Left lung (tissue), 10 donors: ENCODE data around the gene LNX2. TPM values are rescaled to one million over a fixed set of nuclear protein-coding genes. Genes with fewer than 3 reads are reported as not detected.

Experiments used
- ATAC-seq: fragments of 200-7000 bp; cut with Tn5 transposase; one replicate; pipeline ENCODE4 v1.9.1; 2020; ENCODE audit warnings: moderate library complexity
- DNase-seq, 4 donors: peaks; one replicate each; pipeline ENCODE4 v3.0.0-alpha.2; 2013 to 2020
- H3K27ac ChIP-seq, 2 donors: fragments of 200-600 bp; sonication (generic) in 1 of 2; one replicate each; pipeline versions ENCODE4 v1.5.0 to v1.8.0; 2020 to 2021
- H3K27me3 ChIP-seq, 2 donors: fragments of 200-600 bp; sonication (generic) in 1 of 2; one replicate each; pipeline versions ENCODE4 v1.5.0 to v1.8.0; 2020 to 2021
- H3K36me3 ChIP-seq, 2 donors: fragments of 200-600 bp; sonication (generic) in 1 of 2; one replicate each; pipeline versions ENCODE4 v1.5.0 to v1.8.0; 2020 to 2021
- H3K4me1 ChIP-seq, 2 donors: fragments of 200-600 bp; one replicate each; pipeline ENCODE4 v1.8.0; 2021
- H3K4me3 ChIP-seq, 2 donors: fragments of 200-600 bp; sonication (generic) in 1 of 2; one replicate each; pipeline versions ENCODE4 v1.5.0 to v1.8.0; 2020 to 2021; ENCODE audit warnings: mild to moderate bottlenecking in 1 of 2
- H3K9me3 ChIP-seq, 2 donors: fragments of 200-600 bp; sonication (generic) in 1 of 2; one replicate each; pipeline versions ENCODE4 v1.5.0 to v1.8.0; 2020 to 2021
- intact Hi-C, 2 donors: fragments of 100-400 bp; cut with DNase I; formaldehyde crosslinking; loops; one replicate each; pipeline versions ENCODE4 v1.11.2 to v1.14.2; 2022
- polyA plus RNA-seq, 6 donors: library from polyadenylated mRNA; unstranded; fragments of 120-200 nt; gene quantifications; one replicate each; pipeline ENCODE4 v1.2.1, GENCODE V29; 2013; ENCODE audit not compliant: insufficient read length in 6 of 6
- total RNA-seq, 2 donors: library from RNA; stranded (reverse); fragmentation: NEBNext Ultra II Directional; extraction: Animal tissue kit (Norgen Biotek cat#: 25700); gene quantifications; one replicate each; pipeline ENCODE4 v1.2.1, GENCODE V29; 2021
- TF ChIP-seq, protein P1 (sequence below), 2 donors: fragments of 200-600 bp; sonication (generic) in 1 of 2; IDR thresholded peaks; one replicate each; pipeline versions ENCODE4 v1.5.0 to v1.8.0; 2021; ENCODE audit warnings: antibody characterized with exemption in 2 of 2
- donor health status: DM: no; HTN: yes; CAD: no.
- donor health status: DM: no; HTN: no; CAD: no.

The LNX2 gene
- total and polyA plus RNA-seq, 8 donors = 16.0 to 25.9 (median 17.8) TPM

GRCh38 chr13:27524981-27525975 lies 95.1 kb downstream of the LNX2 start:
- no peaks in the 10 kb centered on the region for H3K4me1 ChIP-seq
- DNase-seq (no peak), ATAC-seq (no peak)
- H3K27me3 ChIP-seq = peaks cover 0 to 10% of the 10 kb centered on the region in 2 donors
- H3K36me3 ChIP-seq = no peaks in the 10 kb centered on the region
- intact Hi-C loops = no loop called here
- H3K4me3 ChIP-seq = no peak overlapping the region
- H3K9me3 ChIP-seq = no peaks in the 10 kb centered on the region
- TF ChIP-seq, protein P1, sequence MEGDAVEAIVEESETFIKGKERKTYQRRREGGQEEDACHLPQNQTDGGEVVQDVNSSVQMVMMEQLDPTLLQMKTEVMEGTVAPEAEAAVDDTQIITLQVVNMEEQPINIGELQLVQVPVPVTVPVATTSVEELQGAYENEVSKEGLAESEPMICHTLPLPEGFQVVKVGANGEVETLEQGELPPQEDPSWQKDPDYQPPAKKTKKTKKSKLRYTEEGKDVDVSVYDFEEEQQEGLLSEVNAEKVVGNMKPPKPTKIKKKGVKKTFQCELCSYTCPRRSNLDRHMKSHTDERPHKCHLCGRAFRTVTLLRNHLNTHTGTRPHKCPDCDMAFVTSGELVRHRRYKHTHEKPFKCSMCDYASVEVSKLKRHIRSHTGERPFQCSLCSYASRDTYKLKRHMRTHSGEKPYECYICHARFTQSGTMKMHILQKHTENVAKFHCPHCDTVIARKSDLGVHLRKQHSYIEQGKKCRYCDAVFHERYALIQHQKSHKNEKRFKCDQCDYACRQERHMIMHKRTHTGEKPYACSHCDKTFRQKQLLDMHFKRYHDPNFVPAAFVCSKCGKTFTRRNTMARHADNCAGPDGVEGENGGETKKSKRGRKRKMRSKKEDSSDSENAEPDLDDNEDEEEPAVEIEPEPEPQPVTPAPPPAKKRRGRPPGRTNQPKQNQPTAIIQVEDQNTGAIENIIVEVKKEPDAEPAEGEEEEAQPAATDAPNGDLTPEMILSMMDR (IDR thresholded peaks at IDR 0.05) = no peak
- no peak overlapping the region for H3K27ac ChIP-seq

DNA sequence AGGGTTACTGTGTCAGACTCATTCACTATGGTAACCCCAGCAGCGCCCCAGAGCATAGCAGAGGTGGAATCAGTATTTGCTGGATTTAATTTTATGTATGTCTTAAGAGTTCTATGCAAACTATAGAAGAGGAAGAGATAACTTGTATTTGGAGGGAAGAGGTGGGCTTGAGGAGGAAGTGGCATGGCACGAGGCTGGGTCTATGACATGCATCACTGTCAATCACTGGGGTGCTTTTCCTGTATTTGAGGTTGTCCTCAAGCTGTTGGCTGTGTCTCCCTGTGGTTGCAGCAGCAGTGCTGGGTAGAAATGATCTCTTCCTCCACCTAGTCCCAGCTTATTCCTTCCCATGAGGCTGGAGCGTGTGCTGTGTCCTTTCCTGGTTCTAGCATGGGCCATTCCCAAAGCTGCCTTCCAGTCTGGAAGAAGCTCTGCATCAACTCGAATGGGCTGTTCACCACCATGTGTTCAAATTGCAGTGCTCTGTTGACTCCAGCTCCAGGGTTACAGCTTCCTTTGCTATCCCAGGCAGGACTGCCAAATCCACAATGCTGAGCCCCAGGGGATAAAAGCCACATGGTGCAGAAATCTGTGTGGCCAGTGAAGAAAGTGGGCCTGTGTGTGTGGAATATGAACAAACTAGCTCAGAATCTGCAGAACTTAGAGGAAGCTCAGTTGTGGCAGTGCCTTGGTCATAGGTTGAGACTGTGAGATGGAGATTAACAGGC lies 96.8 kb downstream of the LNX2 start:
- no peaks in the 10 kb centered on the region for H3K9me3 ChIP-seq
- intact Hi-C loops = no loop called here

DNA sequence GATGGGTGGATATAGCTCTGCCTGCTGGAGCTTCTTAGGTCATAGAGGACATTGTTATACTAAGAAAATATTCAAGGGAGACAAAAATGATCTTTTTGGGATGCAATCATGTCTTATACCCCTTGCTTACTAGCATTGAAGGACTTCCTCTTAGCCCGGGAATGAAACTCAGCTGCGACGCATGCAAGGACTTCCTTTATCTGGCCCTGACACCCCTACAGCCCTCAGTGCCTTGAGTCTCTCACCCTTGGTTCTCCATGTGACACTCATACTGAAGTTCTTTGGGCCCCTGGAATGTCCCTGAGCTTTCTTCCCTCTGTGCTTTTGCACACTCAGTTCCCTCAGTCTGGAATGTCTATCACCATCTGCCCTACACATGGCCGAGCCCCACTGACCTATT lies 97.5 kb downstream of the LNX2 start:
- TF ChIP-seq, protein P1 (IDR thresholded peaks at IDR 0.05) = no peak
- Histone ChIP-seq H3K4me1 (no peaks in the 10 kb centered on the region), H3K4me3 (no peak overlapping the region), H3K9me3 (no peaks in the 10 kb centered on the region), H3K36me3 (no peaks in the 10 kb centered on the region), H3K27ac (no peak overlapping the region), H3K27me3 (peaks cover 5 to 10% of the 10 kb centered on the region in 2 donors)
- DNase-seq (no peak), ATAC-seq (peak; percentile 45)
- intact Hi-C loops = no loop called here

More for the DNA sequence above, 96.8 kb downstream of the LNX2 start:
- peaks cover 5 to 10% of the 10 kb centered on the region in 2 donors for H3K27me3 ChIP-seq
- DNase-seq (no peak), ATAC-seq (no peak)
- no peaks in the 10 kb centered on the region for H3K36me3 ChIP-seq
- H3K27ac ChIP-seq = no peak overlapping the region
- TF ChIP-seq, protein P1 (IDR thresholded peaks at IDR 0.05) = no peak
- H3K4me1 ChIP-seq = no peaks in the 10 kb centered on the region
- H3K4me3 ChIP-seq = no peak overlapping the region

DNA sequence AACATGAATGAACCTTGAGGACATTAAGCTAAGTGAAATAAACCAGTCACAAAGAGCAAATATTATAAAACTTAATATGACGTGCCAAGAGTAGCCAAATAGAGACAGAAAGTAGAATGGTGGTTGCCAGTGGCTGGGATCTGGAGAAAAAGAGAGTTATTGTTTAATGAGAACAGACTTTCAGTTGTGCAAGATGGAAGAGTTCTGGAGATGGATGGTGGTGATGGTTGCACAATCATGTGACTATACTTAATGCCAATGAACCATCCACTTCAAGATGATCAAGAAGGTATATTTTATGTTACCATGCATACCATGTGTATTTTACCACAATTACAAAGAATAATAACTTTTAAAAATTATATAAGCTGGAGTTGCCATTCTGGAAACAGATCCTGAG lies 104.2 kb downstream of the LNX2 start:
- DNase-seq (no peak), ATAC-seq (no peak)
- no peak overlapping the region for H3K4me3 ChIP-seq
- no peaks in the 10 kb centered on the region for H3K36me3 ChIP-seq
- no peak overlapping the region for H3K27ac ChIP-seq
- TF ChIP-seq, protein P1 (IDR thresholded peaks at IDR 0.05) = no peak
- peaks cover 0 to 5% of the 10 kb centered on the region in 2 donors for H3K27me3 ChIP-seq
- intact Hi-C loops = no loop called here
- no peaks in the 10 kb centered on the region for H3K4me1 ChIP-seq
- no peaks in the 10 kb centered on the region for H3K9me3 ChIP-seq

GRCh38 chr13:27510082-27510481 lies 110.2 kb downstream of the LNX2 start:
- Histone ChIP-seq H3K4me1 (no peaks in the 10 kb centered on the region), H3K27ac (no peak overlapping the region), H3K9me3 (no peaks in the 10 kb centered on the region), H3K27me3 (no peaks in the 10 kb centered on the region), H3K4me3 (no peak overlapping the region), H3K36me3 (no peaks in the 10 kb centered on the region)
- DNase-seq = no peak
- intact Hi-C loops = no loop called here
- no peak for ATAC-seq
- TF ChIP-seq, protein P1 (IDR thresholded peaks at IDR 0.05) = no peak
